Activated CD8-positive, alpha-beta T cell treated with anti-CD3 and anti-CD28 coated beads, Interleukin-2, amount 10 ng/mL, durations not matched to agents 7 days and 5 days (primary cell): ENCODE measurements around the gene GLB1L3. TPM values are rescaled to one million over a fixed set of nuclear protein-coding genes. Genes with fewer than 3 reads are reported as not detected.
A peak's percentile ranks its signal among the peaks of the same experiment; 100 is the strongest.

Source experiments
- ATAC-seq: fragments of 150-1000 bp; cut with Tn5 transposase; one replicate; pipeline ENCODE4 v1.10.0; 2021; ENCODE audit warnings: moderate library complexity
- CTCF ChIA-PET: fragments of 350-600 bp; sonication (Branson Sonifier 250); formaldehyde crosslinking; loops from one replicate; lab custom pipeline; 2021; ENCODE audit warnings: antibody characterized with exemption; lab: Charles Lee
- POLR2A ChIA-PET: fragments of 350-600 bp; sonication (Branson Sonifier 250); formaldehyde crosslinking; loops from one replicate; lab custom pipeline; 2021; ENCODE audit warnings: antibody characterized with exemption; lab: Charles Lee
- DNase-seq: peaks from one replicate; pipeline ENCODE4 v3.0.0-alpha.2; 2020
- H3K27ac Mint-ChIP-seq: one replicate; pipeline ENCODE4 v1.8.0; 2021; ENCODE audit warnings: mild to moderate bottlenecking, mixed read lengths
- H3K27me3 Mint-ChIP-seq: one replicate; pipeline ENCODE4 v1.8.0; 2021; ENCODE audit warnings: low read depth, mixed read lengths
- H3K36me3 Mint-ChIP-seq: one replicate; pipeline ENCODE4 v1.8.0; 2021; ENCODE audit warnings: low read depth, mixed read lengths
- H3K4me1 Mint-ChIP-seq: one replicate; pipeline ENCODE4 v1.8.0; 2021; ENCODE audit warnings: low read depth, mixed read lengths
- H3K4me3 Mint-ChIP-seq: one replicate; pipeline ENCODE4 v1.8.0; 2021; ENCODE audit warnings: mild to moderate bottlenecking, mixed read lengths
- H3K9me3 Mint-ChIP-seq: one replicate; pipeline ENCODE4 v1.8.0; 2022; ENCODE audit warnings: mixed read lengths; ENCODE audit not compliant: insufficient read depth
- total RNA-seq, 2 experiments: library from RNA; stranded (reverse); gene quantifications; one replicate each; pipeline ENCODE4 v1.2.3, GENCODE V29; 2021

The GLB1L3 gene
- total RNA-seq, 2 experiments from 2014 or later, result 3.8 to 4.0 TPM

DNA sequence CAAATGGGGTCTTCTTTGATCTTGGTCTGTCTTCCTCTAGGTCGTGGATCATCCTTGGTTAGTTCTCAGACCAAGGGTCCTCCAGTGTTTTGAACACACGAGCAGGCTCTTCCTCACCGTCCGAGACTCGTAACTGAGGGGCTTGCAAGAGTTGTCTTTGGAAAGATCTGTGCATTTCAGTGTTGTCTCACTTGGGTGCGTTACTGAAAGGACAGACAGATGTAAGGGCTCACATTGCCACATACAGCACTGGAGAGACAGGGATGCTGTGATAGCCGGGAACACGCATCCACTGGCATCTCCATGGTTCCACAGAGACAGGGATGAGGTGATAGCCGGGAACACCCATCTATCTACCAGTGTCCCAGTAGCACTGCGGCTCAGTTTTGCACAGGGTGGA, 71.3 kb downstream of the GLB1L3 start:
- ChIA-PET CTCF (no interaction called here), POLR2A (no interaction called here)
- no peaks in the 10 kb centered on the region for H3K36me3 Mint-ChIP-seq
- no peak overlapping the region for H3K27ac Mint-ChIP-seq
- peaks cover 2% of the 10 kb centered on the region for H3K27me3 Mint-ChIP-seq
- no peak overlapping the region for H3K4me3 Mint-ChIP-seq
- no peak for ATAC-seq
- no peak for DNase-seq
- H3K4me1 Mint-ChIP-seq, result peaks cover 11% of the 10 kb centered on the region
- H3K9me3 Mint-ChIP-seq, result no peaks in the 10 kb centered on the region

DNA sequence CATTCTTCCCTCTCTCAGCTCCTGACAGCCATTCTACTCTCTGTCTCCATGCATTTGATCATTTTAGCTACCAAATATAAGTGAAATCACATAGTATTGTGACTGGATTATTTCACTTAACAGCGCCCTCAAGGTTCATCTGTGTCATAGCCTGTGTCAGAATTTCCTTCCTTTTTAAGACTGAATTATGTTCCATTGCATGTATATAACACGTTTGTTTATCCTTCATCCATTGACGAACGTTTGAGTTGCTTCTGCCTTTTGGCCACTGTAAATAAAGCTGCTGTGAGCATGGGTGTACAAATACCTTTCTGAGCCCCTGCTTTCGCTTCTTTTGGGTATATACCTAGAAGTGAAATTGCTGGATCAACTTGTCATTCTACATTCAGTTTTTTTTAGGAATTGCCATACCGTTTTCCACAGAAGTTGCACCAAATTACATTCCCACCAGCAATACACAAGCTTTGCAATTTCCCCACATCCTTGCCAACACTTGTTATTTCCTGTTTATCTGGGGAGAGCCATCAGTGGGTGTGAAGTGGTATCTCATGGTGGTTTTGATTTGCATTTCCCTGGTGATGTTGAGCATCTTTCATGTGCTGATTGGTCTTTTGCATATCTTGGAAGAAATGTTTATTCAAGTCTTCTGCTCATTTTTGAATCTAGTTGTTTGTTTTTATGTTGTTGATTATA, 73.1 kb downstream of the GLB1L3 start:
- Mint-ChIP-seq H3K4me3 (no peak overlapping the region), H3K9me3 (no peaks in the 10 kb centered on the region), H3K27me3 (peaks cover 5% of the 10 kb centered on the region), H3K4me1 (peaks cover 11% of the 10 kb centered on the region), H3K36me3 (no peaks in the 10 kb centered on the region), H3K27ac (no peak overlapping the region)
- no peak for DNase-seq
- ChIA-PET CTCF (interaction anchor here (0.7 to 1.1 kb wide), 2 partner anchors 10 to 106 kb away, joined by 3 read pairs; no protein-coding TSS in a partner anchor), POLR2A (no interaction called here)
- ATAC-seq, result peak; percentile 61

DNA sequence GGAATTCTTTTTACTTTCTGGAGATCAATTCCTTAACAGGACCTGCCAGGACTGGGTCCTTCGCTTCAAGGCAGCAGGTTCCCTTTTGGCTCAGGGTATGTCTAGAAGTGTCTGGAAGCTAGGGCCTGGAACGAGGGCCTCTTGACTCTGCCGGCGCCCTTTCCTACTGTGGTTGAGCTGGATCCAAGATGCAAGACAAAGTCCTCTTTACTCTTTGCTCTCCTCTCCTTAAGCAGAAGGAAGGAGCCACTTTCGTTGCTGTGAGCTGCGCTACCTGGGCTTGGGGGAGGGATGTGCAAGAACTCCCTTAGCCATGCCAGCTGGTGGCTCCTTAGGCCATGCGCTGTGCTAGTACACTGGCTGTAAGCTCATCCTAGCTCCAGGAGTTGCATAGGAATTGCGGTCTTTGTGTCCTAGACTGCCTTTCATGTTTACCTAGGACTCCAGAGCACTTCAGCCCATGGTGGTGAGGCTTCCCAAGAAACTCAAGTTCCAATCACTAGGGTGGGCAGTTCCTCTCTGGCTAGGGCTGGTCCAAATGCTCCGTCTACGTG, 73.7 kb downstream of the GLB1L3 start:
- Mint-ChIP-seq H3K9me3 (no peaks in the 10 kb centered on the region), H3K27ac (no peak overlapping the region), H3K4me3 (no peak overlapping the region), H3K4me1 (peaks cover 11% of the 10 kb centered on the region), H3K27me3 (peaks cover 6% of the 10 kb centered on the region), H3K36me3 (no peaks in the 10 kb centered on the region)
- ATAC-seq, result peak; percentile 17
- ChIA-PET POLR2A (no interaction called here), CTCF (interaction anchor here (0.7 to 1.1 kb wide), 2 partner anchors 10 to 105 kb away, joined by 3 read pairs; no protein-coding TSS in a partner anchor)
- no peak for DNase-seq

DNA sequence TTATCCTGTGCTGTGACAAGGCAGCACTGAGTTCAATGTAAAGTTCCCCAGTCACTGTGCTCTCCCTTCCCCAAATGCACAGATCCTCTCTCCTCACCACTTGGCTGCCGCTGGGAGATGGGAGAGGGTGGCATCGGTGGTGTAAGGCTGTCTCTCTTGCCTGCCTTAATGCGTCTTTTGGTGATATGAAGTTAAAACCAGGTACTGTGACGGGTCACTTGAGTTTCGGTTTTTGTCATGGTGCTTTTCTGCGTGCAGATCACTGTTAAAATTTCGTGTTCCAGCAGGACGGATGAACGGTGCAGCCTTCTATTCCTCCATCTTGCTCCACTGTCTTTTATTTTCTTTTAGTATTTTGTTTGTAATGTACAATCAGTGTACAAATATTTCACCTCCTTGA, 74.2 kb downstream of the GLB1L3 start:
- H3K36me3 Mint-ChIP-seq, result no peaks in the 10 kb centered on the region
- no peak overlapping the region for H3K27ac Mint-ChIP-seq
- no peak overlapping the region for H3K4me3 Mint-ChIP-seq
- ATAC-seq (no peak), DNase-seq (no peak)
- no peaks in the 10 kb centered on the region for H3K9me3 Mint-ChIP-seq
- ChIA-PET POLR2A (interaction anchor here (0.7 kb wide), 1 partner anchor 200 kb away, joined by 3 read pairs; no protein-coding TSS in a partner anchor), CTCF (interaction anchor here (1.1 kb wide), 1 partner anchor 9 kb away, joined by 3 read pairs; no protein-coding TSS in a partner anchor)
- peaks cover 10% of the 10 kb centered on the region for H3K27me3 Mint-ChIP-seq
- H3K4me1 Mint-ChIP-seq, result peaks cover 11% of the 10 kb centered on the region

DNA sequence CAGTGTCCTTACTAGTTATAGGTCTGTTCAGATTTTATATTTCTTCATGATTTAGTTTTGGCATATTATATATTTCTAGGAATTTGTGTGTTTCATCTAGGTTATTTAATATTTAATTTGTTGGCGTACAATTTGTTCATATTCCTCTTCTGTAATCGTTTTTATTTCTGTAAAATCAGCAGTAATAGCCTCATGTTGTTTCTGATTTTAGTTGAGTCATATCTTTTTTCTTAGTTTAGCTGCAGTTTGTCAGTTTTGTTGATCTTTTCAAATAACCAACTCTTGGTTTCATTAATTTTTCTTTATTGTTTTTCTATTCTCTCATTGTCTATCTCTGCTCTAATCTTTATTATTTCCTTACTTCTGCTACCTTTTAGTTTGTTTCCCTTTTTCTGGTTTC, 75.9 kb downstream of the GLB1L3 start:
- POLR2A ChIA-PET, result interaction anchor here (0.7 kb wide), 1 partner anchor 34 kb away, joined by 3 read pairs; no protein-coding TSS in a partner anchor
- no peaks in the 10 kb centered on the region for H3K9me3 Mint-ChIP-seq
- H3K27ac Mint-ChIP-seq, result no peak overlapping the region
- no peak overlapping the region for H3K4me3 Mint-ChIP-seq
- CTCF ChIA-PET, result no interaction called here
- no peaks in the 10 kb centered on the region for H3K36me3 Mint-ChIP-seq
- peaks cover 11% of the 10 kb centered on the region for H3K4me1 Mint-ChIP-seq
- H3K27me3 Mint-ChIP-seq, result peaks cover 10% of the 10 kb centered on the region
- ATAC-seq (no peak), DNase-seq (no peak)

DNA sequence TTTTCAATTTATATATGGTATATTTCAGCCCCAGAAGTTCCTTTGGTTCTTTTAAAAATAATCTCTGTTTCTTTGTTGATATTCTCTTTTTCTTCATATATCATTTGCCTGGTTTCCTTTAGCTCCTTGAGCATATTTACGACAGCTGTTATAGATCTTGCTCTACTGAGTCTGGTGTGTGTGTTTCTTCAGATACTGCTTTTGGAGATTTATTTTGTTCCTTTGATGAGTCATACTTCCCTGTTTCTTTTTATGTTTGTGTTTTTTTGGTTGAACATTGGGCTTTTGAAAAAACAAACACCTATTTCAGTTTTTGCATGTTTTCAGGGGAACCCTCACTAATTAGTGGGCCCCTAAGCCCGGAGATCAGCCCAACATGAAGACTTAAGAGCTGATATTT, 79.0 kb downstream of the GLB1L3 start:
- Mint-ChIP-seq H3K9me3 (no peaks in the 10 kb centered on the region), H3K4me3 (no peak overlapping the region), H3K36me3 (no peaks in the 10 kb centered on the region), H3K4me1 (peaks cover 7% of the 10 kb centered on the region), H3K27ac (no peak overlapping the region), H3K27me3 (peaks cover 10% of the 10 kb centered on the region)
- ATAC-seq (no peak), DNase-seq (no peak)
- POLR2A ChIA-PET, result no interaction called here
- CTCF ChIA-PET, result interaction anchor here (1.5 kb wide), 1 partner anchor 77 kb away, joined by 4 read pairs; no protein-coding TSS in a partner anchor

DNA sequence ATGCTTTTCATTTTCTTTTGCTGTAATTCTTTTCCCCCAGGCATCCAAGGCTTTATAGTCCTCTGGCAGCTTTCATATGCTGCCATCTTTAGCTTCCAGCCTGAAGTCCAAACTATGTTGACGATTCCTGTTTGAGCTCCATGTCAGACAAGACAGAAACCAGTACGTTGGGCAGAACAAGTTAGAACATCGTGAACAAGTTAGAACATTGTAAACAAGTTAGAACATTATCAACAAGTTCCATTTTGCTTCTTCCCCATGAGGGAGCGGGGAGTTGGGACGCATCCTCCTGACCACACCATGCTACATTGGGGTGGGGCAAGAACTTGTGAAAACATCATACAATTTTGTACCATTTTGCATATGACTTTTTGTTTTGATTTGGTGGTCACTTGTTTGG, 79.5 kb downstream of the GLB1L3 start:
- ChIA-PET POLR2A (no interaction called here), CTCF (interaction anchor here (1.5 kb wide), 1 partner anchor 77 kb away, joined by 4 read pairs; no protein-coding TSS in a partner anchor)
- Mint-ChIP-seq H3K27ac (no peak overlapping the region), H3K9me3 (no peaks in the 10 kb centered on the region), H3K36me3 (no peaks in the 10 kb centered on the region), H3K4me1 (peaks cover 10% of the 10 kb centered on the region), H3K4me3 (no peak overlapping the region), H3K27me3 (peaks cover 10% of the 10 kb centered on the region)
- ATAC-seq, result no peak
- no peak for DNase-seq

DNA sequence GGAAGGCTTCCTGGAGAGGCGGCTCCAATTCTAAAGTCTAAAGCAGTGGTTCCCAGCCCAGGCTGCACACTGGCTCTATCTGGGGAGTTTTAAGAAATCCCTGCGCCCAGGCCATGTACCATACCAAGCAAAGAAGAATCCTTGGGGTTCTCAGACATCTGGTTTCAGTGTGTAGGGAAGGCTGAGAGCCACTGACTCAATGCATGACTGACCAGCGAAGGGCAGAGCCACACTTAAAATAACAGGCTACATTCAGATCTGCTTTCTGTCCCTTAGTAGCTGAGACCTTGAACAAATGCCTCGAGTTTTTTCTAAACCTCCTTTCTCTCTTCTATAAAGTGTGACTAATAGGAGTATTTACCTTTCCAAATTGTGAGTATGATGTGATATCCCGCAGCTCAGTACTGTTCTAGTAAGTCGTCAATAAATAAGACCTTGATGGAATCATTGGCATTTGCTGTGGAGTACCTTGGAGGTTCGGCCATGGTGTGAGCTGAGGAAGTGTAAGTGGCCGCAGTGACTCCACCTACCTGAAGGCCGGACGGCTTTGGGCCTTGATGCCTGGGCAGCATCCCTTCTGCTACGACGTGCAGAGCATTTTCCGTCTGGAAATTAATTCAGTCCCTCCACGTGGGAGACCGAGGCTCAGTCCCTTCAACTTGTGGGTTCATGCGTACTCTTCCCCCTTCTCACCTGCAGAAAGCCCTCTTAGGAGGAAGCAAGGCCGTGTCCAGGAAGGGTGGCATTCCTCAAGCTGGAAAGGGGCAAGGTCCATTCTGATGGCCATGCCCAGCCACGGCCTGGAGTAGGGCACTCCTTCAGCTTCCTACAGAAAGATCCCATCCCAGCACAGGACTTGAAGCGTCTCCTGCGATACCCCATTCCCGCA, 80.7 kb downstream of the GLB1L3 start:
- ATAC-seq, result no peak
- Mint-ChIP-seq H3K4me1 (peaks cover 12% of the 10 kb centered on the region), H3K4me3 (no peak overlapping the region)

DNA sequence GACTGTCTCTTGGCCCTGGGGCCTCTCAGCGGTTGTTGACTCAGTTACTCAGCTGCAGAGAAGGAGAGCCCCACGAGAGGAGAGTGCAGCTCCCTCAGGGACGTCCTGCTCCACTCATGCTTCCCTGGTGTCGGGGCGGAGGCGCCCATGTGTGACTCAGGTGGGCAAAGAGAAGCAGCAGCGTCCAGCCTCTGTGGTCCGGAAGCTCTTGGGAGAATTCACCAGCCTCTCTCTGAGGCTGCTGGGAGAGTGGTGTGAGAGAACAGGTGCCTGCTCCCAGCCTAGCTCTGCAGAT, 81.3 kb downstream of the GLB1L3 start:
- H3K4me1 Mint-ChIP-seq, result peaks cover 14% of the 10 kb centered on the region
- CTCF ChIA-PET, result no interaction called here
- ATAC-seq (no peak), DNase-seq (no peak)
- no peak overlapping the region for H3K4me3 Mint-ChIP-seq
- H3K27me3 Mint-ChIP-seq, result peaks cover 13% of the 10 kb centered on the region
- no peaks in the 10 kb centered on the region for H3K36me3 Mint-ChIP-seq
- POLR2A ChIA-PET, result no interaction called here
- no peaks in the 10 kb centered on the region for H3K9me3 Mint-ChIP-seq
- H3K27ac Mint-ChIP-seq, result no peak overlapping the region

More for the DNA sequence above, 80.7 kb downstream of the GLB1L3 start:
- Mint-ChIP-seq H3K36me3 (no peaks in the 10 kb centered on the region), H3K27me3 (peaks cover 11% of the 10 kb centered on the region), H3K27ac (no peak overlapping the region), H3K9me3 (no peaks in the 10 kb centered on the region)
- CTCF ChIA-PET, result no interaction called here
- POLR2A ChIA-PET, result no interaction called here
- no peak for DNase-seq

DNA sequence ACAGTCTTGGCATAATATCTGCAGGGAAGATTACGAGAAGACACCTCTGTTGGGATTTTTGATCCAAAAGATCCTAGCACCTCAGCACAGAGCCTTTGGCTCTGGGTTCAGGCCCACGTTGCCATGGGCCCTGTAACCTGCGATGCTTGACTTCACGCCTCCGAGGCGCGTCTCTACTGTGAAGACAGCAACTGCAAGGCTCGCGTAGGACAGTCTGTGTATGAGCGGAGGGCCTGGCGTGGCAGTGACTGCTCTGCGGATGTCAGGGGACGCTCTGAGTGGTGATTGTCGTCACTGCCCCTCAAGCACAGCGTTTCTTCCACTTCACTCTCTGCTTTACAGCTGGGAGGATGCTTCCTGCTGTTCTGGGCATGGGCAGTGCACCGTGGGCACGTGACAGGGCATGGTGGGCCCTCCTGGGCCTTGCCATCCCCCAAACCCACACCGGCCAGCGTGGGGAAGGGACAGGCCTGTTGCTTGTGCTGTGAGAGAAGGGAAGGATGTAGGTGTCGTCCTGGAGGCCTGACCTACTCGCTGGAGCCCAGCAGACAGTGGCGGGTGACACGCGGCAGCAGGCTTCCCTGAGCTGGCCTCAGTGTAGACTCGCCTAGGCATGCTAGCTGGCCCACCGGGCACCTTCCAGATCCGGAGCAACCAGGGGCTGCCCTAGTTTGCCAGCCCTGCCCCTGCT, 82.1 kb downstream of the GLB1L3 start:
- POLR2A ChIA-PET, result no interaction called here

DNA sequence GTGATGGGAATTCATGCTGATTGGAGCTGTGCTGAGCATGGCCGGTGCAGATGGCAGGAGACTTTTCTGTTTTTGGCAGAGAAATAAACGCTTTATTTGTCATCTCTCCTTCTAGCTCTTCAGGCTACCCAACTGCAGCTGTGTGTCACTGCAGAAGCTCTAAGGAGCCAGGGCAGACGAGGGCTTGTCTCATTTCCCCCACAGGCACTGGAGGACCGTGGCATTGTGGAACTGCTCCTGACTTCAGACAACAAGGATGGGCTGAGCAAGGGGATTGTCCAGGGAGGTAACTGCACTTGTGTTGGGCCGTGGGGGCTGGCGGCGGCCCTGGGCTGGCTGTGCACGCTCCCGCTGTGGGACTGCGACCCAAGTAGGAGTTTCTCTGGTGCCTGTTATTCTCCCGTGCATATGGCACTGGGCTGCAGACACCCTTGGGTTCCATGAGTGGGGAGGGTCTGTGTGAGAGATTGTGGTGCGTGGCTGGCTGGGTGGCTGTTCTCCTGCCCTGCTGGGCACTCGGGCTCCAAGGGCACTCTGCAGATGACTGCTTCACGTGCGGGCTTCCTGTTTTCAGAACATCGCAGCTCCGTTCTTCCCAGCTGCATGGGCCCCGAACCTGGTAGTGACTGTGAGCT, 82.8 kb downstream of the GLB1L3 start:
- no peaks in the 10 kb centered on the region for H3K36me3 Mint-ChIP-seq
- no peak overlapping the region for H3K27ac Mint-ChIP-seq
- peaks cover 9% of the 10 kb centered on the region for H3K27me3 Mint-ChIP-seq
- ChIA-PET POLR2A (no interaction called here), CTCF (interaction anchor here (0.7 to 0.9 kb wide), 2 partner anchors 9 to 97 kb away, joined by 3 read pairs; no protein-coding TSS in a partner anchor)
- peaks cover 14% of the 10 kb centered on the region for H3K4me1 Mint-ChIP-seq
- H3K4me3 Mint-ChIP-seq, result no peak overlapping the region
- ATAC-seq, result no peak
- no peaks in the 10 kb centered on the region for H3K9me3 Mint-ChIP-seq
- no peak for DNase-seq

More for the DNA sequence above, 82.1 kb downstream of the GLB1L3 start:
- CTCF ChIA-PET, result no interaction called here
- peaks cover 14% of the 10 kb centered on the region for H3K4me1 Mint-ChIP-seq
- no peak overlapping the region for H3K27ac Mint-ChIP-seq
- H3K36me3 Mint-ChIP-seq, result no peaks in the 10 kb centered on the region
- H3K27me3 Mint-ChIP-seq, result peaks cover 13% of the 10 kb centered on the region
- no peak overlapping the region for H3K4me3 Mint-ChIP-seq
- ATAC-seq (no peak), DNase-seq (no peak)
- H3K9me3 Mint-ChIP-seq, result no peaks in the 10 kb centered on the region
